ENCODE measurements around the gene MAOA. TPM values are rescaled to one million over a fixed set of nuclear protein-coding genes. Genes with fewer than 3 reads are reported as not detected.

Gene MAOA
- total RNA-seq, 1 donor from 2014 or later = 1.8 TPM

DNA sequence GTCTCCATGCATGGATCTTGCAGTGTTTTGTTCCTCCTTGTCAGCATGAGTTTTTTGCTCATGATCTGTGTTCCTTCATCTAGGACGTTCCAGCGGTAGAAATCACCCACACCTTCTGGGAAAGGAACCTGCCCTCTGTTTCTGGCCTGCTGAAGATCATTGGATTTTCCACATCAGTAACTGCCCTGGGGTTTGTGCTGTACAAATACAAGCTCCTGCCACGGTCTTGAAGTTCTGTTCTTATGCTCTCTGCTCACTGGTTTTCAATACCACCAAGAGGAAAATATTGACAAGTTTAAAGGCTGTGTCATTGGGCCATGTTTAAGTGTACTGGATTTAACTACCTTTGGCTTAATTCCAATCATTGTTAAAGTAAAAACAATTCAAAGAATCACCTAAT lies 88.2 kb downstream of the MAOA start:
- TF ChIP-seq, protein P1, sequence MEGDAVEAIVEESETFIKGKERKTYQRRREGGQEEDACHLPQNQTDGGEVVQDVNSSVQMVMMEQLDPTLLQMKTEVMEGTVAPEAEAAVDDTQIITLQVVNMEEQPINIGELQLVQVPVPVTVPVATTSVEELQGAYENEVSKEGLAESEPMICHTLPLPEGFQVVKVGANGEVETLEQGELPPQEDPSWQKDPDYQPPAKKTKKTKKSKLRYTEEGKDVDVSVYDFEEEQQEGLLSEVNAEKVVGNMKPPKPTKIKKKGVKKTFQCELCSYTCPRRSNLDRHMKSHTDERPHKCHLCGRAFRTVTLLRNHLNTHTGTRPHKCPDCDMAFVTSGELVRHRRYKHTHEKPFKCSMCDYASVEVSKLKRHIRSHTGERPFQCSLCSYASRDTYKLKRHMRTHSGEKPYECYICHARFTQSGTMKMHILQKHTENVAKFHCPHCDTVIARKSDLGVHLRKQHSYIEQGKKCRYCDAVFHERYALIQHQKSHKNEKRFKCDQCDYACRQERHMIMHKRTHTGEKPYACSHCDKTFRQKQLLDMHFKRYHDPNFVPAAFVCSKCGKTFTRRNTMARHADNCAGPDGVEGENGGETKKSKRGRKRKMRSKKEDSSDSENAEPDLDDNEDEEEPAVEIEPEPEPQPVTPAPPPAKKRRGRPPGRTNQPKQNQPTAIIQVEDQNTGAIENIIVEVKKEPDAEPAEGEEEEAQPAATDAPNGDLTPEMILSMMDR (IDR thresholded peaks at IDR 0.05; ENCODE audit: insufficient read depth, low read depth, low read length) = no peak
- no peak for TF ChIP-seq EZH2 (IDR thresholded peaks at IDR 0.05; ENCODE audit: insufficient read depth, low read length)
- FAIRE-seq = no peak

DNA sequence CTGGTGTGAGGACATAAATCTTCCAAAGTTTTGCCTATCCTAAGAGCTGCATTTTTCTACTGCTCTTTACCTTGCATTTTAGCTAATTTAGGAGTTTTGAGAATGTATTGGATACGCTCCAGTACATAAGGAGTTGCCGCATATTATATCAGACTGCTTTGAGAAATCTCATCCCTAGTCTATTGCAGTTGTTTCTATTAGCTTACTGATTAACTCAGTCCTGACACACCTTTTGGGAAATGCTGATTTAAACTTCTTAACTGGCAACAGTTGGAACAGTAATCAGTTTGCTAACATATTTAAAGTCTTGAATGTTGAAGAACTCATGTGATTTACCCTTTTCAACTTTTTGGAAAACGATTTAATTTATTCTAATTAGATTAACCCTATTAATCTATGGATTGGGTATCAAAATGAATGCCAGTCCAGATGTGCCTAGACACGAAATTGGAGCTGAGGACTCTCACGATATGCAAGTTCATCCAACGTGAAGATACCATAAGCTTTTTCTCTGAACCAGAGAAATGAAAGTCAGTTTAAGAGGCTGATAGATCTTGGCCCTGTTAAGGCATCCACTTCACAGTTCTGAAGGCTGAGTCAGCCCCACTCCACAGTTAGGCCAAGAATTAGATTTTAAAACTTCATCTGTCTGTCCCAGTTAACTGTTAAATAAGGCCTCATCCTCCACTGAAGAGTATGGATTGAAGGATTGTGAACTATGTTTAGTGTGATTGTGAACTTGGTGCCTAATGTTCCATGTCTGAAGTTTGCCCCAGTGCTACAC lies 90.0 kb downstream of the MAOA start:
- DNase-seq (ENCODE audit: low read depth) = peak; percentile 20
- Histone ChIP-seq H3K4me2 (ENCODE audit: low read length) (no peak overlapping the region), H3K36me3 (ENCODE audit: insufficient read depth, low read length) (no peaks in the 10 kb centered on the region), H3K4me3 (ENCODE audit: insufficient read depth, low read depth, low read length) (no peak overlapping the region), H4K20me1 (ENCODE audit: insufficient read depth, low read length) (no peaks in the 10 kb centered on the region), H3K27ac (ENCODE audit: low read depth, low read length) (no peak overlapping the region), H3K4me1 (ENCODE audit: insufficient read depth, low read length) (no peaks in the 10 kb centered on the region), H3K79me2 (ENCODE audit: insufficient read depth, low read length) (no peaks in the 10 kb centered on the region), H2AFZ (ENCODE audit: low read depth, low read length) (no peak overlapping the region), H3K9me3 (ENCODE audit: insufficient read depth, low read depth, low read length) (no peaks in the 10 kb centered on the region), H3K27me3 (ENCODE audit: insufficient read depth, low read length) (no peaks in the 10 kb centered on the region), H3K9ac (ENCODE audit: low read length) (no peak overlapping the region)
- no peaks in the 10 kb centered on the region for H3K27me3 Mint-ChIP-seq (ENCODE audit: low read depth, unreplicated experiment)
- TF ChIP-seq, protein P1 (IDR thresholded peaks at IDR 0.05; ENCODE audit: insufficient read depth, low read depth, low read length) = no peak
- TF ChIP-seq EZH2 (IDR thresholded peaks at IDR 0.05; ENCODE audit: insufficient read depth, low read length) = no peak
- H3K4me3 Mint-ChIP-seq (ENCODE audit: unreplicated experiment) = no peak overlapping the region
- peak; percentile 93 for FAIRE-seq
- no peaks in the 10 kb centered on the region for H3K4me1 Mint-ChIP-seq (ENCODE audit: low read depth, unreplicated experiment)
- no peak overlapping the region for H3K27ac Mint-ChIP-seq (ENCODE audit: unreplicated experiment)
- H3K36me3 Mint-ChIP-seq (ENCODE audit: low read depth, unreplicated experiment) = no peaks in the 10 kb centered on the region
- no peaks in the 10 kb centered on the region for H3K9me3 Mint-ChIP-seq (ENCODE audit: unreplicated experiment)

More for the DNA sequence above, 88.2 kb downstream of the MAOA start:
- Histone ChIP-seq H3K4me1 (ENCODE audit: insufficient read depth, low read length) (no peaks in the 10 kb centered on the region), H3K4me2 (ENCODE audit: low read length) (no peak overlapping the region), H3K27me3 (ENCODE audit: insufficient read depth, low read length) (no peaks in the 10 kb centered on the region), H2AFZ (ENCODE audit: low read depth, low read length) (no peak overlapping the region), H3K9me3 (ENCODE audit: insufficient read depth, low read depth, low read length) (no peaks in the 10 kb centered on the region), H3K79me2 (ENCODE audit: insufficient read depth, low read length) (no peaks in the 10 kb centered on the region), H3K36me3 (ENCODE audit: insufficient read depth, low read length) (no peaks in the 10 kb centered on the region), H3K27ac (ENCODE audit: low read depth, low read length) (no peak overlapping the region), H3K4me3 (ENCODE audit: insufficient read depth, low read depth, low read length) (no peak overlapping the region), H4K20me1 (ENCODE audit: insufficient read depth, low read length) (no peaks in the 10 kb centered on the region), H3K9ac (ENCODE audit: low read length) (no peak overlapping the region)
- Mint-ChIP-seq H3K4me1 (ENCODE audit: low read depth, unreplicated experiment) (no peaks in the 10 kb centered on the region), H3K27ac (ENCODE audit: unreplicated experiment) (no peak overlapping the region), H3K4me3 (ENCODE audit: unreplicated experiment) (no peak overlapping the region), H3K27me3 (ENCODE audit: low read depth, unreplicated experiment) (no peaks in the 10 kb centered on the region), H3K9me3 (ENCODE audit: unreplicated experiment) (no peaks in the 10 kb centered on the region), H3K36me3 (ENCODE audit: low read depth, unreplicated experiment) (no peaks in the 10 kb centered on the region)
- no peak for DNase-seq (ENCODE audit: low read depth)

DNA sequence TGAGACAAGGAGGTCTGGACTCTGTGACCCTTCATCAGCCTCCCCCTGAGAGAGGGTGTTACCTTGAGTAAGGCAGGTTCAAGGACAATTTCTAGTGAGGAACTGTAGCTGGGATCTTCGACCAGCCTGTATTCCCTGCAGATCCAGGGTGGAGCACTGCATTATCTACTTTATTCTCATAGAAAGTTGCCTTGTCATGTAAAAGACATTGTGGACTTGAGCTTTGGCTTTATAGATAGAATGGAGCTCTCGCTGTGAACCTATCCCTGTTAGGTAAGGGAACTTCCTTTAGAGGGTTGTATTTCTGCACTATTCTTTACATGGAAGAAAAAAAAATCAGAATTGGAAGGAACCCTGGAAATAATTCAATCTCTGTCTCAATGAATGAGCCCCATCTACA lies 91.4 kb downstream of the MAOA start:
- H3K27me3 Mint-ChIP-seq (ENCODE audit: low read depth, unreplicated experiment) = no peaks in the 10 kb centered on the region
- no peak for TF ChIP-seq EZH2 (IDR thresholded peaks at IDR 0.05; ENCODE audit: insufficient read depth, low read length)
- TF ChIP-seq, protein P1 (IDR thresholded peaks at IDR 0.05; ENCODE audit: insufficient read depth, low read depth, low read length) = no peak
- Histone ChIP-seq H3K9me3 (ENCODE audit: insufficient read depth, low read depth, low read length) (no peaks in the 10 kb centered on the region), H3K4me2 (ENCODE audit: low read length) (no peak overlapping the region), H3K9ac (ENCODE audit: low read length) (no peak overlapping the region), H3K27me3 (ENCODE audit: insufficient read depth, low read length) (no peaks in the 10 kb centered on the region), H3K27ac (ENCODE audit: low read depth, low read length) (no peak overlapping the region), H2AFZ (ENCODE audit: low read depth, low read length) (no peak overlapping the region), H3K4me3 (ENCODE audit: insufficient read depth, low read depth, low read length) (no peak overlapping the region), H3K36me3 (ENCODE audit: insufficient read depth, low read length) (no peaks in the 10 kb centered on the region), H3K4me1 (ENCODE audit: insufficient read depth, low read length) (no peaks in the 10 kb centered on the region), H3K79me2 (ENCODE audit: insufficient read depth, low read length) (no peaks in the 10 kb centered on the region), H4K20me1 (ENCODE audit: insufficient read depth, low read length) (no peaks in the 10 kb centered on the region)
- H3K4me3 Mint-ChIP-seq (ENCODE audit: unreplicated experiment) = no peak overlapping the region
- H3K4me1 Mint-ChIP-seq (ENCODE audit: low read depth, unreplicated experiment) = no peaks in the 10 kb centered on the region
- FAIRE-seq (peak; percentile 69), DNase-seq (ENCODE audit: low read depth) (no peak)
- H3K27ac Mint-ChIP-seq (ENCODE audit: unreplicated experiment) = no peak overlapping the region
- H3K9me3 Mint-ChIP-seq (ENCODE audit: unreplicated experiment) = no peaks in the 10 kb centered on the region
- H3K36me3 Mint-ChIP-seq (ENCODE audit: low read depth, unreplicated experiment) = no peaks in the 10 kb centered on the region
